Measurements from ENCODE around the gene TIGD6.

Gene TIGD6

GRCh38 chr5:150044329-150044681 is 43.9 kb upstream of the TIGD6 start:
- no peak overlapping the region for H2AK5ac ChIP-seq (ENCODE audit: low read length)
- H3K18ac ChIP-seq (ENCODE audit: low read length) = no peak overlapping the region
- H4K8ac ChIP-seq (ENCODE audit: low read depth, low read length) = no peak overlapping the region
- H3K4me1 ChIP-seq (ENCODE audit: control insufficient read depth in 1 of 2, insufficient read depth in 2 of 2, low read length in 2 of 2) = no peaks in the 10 kb centered on the region
- no peak for DNase-seq
- no peak overlapping the region for H3K4me2 ChIP-seq (ENCODE audit: low read length)
- no peaks in the 10 kb centered on the region for H3K27me3 ChIP-seq (ENCODE audit: insufficient read depth, low read length)
- no peak overlapping the region for H3K4me3 ChIP-seq (ENCODE audit: low read depth, low read length)
- H2BK5ac ChIP-seq (ENCODE audit: low read depth, low read length, poor library complexity) = no peak overlapping the region
- H3K9me3 ChIP-seq (ENCODE audit: insufficient read depth, low read depth, low read length) = no peaks in the 10 kb centered on the region
- no peak overlapping the region for H3K27ac ChIP-seq (ENCODE audit: low read depth, low read length)
- no peak overlapping the region for H4K91ac ChIP-seq (ENCODE audit: low read depth, low read length)
- H4K12ac ChIP-seq (ENCODE audit: low read depth, low read length) = no peak overlapping the region
- no peaks in the 10 kb centered on the region for H3K79me1 ChIP-seq (ENCODE audit: low read length)
- no peak overlapping the region for H3K23ac ChIP-seq (ENCODE audit: low read length)
- no peak overlapping the region for H2AFZ ChIP-seq (ENCODE audit: insufficient read depth, low read length, poor library complexity)
- H2BK12ac ChIP-seq (ENCODE audit: low read length) = no peak overlapping the region
- no peaks in the 10 kb centered on the region for H3K79me2 ChIP-seq (ENCODE audit: control insufficient read depth, insufficient read depth, low read length, poor library complexity)
- no peak overlapping the region for H3K14ac ChIP-seq (ENCODE audit: low read length)
- H3K9ac ChIP-seq (ENCODE audit: low read length) = no peak overlapping the region
- peaks cover 41 to 62% of the 10 kb centered on the region in 2 experiments for H3K36me3 ChIP-seq (ENCODE audit: control insufficient read depth in 1 of 2, insufficient read depth in 2 of 2, low read length in 2 of 2)
- no peak overlapping the region for H3K4ac ChIP-seq (ENCODE audit: low read depth, low read length)
- no peak overlapping the region for H2BK120ac ChIP-seq (ENCODE audit: insufficient read depth, low read length, poor library complexity)

GRCh38 chr5:150043657-150044328 is 43.3 kb upstream of the TIGD6 start:
- no peak for DNase-seq
- Histone ChIP-seq H2BK120ac (ENCODE audit: insufficient read depth, low read length, poor library complexity) (no peak overlapping the region), H3K14ac (ENCODE audit: low read length) (no peak overlapping the region), H3K4me2 (ENCODE audit: low read length) (no peak overlapping the region), H3K27me3 (ENCODE audit: insufficient read depth, low read length) (no peaks in the 10 kb centered on the region), H3K4ac (ENCODE audit: low read depth, low read length) (no peak overlapping the region), H3K27ac (ENCODE audit: low read depth, low read length) (no peak overlapping the region), H4K8ac (ENCODE audit: low read depth, low read length) (no peak overlapping the region), H2BK5ac (ENCODE audit: low read depth, low read length, poor library complexity) (no peak overlapping the region), H2AK5ac (ENCODE audit: low read length) (no peak overlapping the region), H3K18ac (ENCODE audit: low read length) (no peak overlapping the region), H3K79me1 (ENCODE audit: low read length) (no peaks in the 10 kb centered on the region), H3K36me3 (ENCODE audit: control insufficient read depth in 1 of 2, insufficient read depth in 2 of 2, low read length in 2 of 2) (peaks cover 36 to 57% of the 10 kb centered on the region in 2 experiments), H3K79me2 (ENCODE audit: control insufficient read depth, insufficient read depth, low read length, poor library complexity) (no peaks in the 10 kb centered on the region), H3K4me3 (ENCODE audit: low read depth, low read length) (no peak overlapping the region), H3K23ac (ENCODE audit: low read length) (peak overlapping the region; percentile 45), H4K12ac (ENCODE audit: low read depth, low read length) (no peak overlapping the region), H2AFZ (ENCODE audit: insufficient read depth, low read length, poor library complexity) (no peak overlapping the region), H4K91ac (ENCODE audit: low read depth, low read length) (no peak overlapping the region), H2BK12ac (ENCODE audit: low read length) (no peak overlapping the region), H3K9ac (ENCODE audit: low read length) (no peak overlapping the region), H3K9me3 (ENCODE audit: insufficient read depth, low read depth, low read length) (no peaks in the 10 kb centered on the region), H3K4me1 (ENCODE audit: control insufficient read depth in 1 of 2, insufficient read depth in 2 of 2, low read length in 2 of 2) (no peaks in the 10 kb centered on the region)
- no CpG with 5 or more reads among the region's 4 CpGs for WGBS (ENCODE audit: extremely low coverage, insufficient coverage, insufficient read length)

GRCh38 chr5:150042459-150042858 is 42.0 kb upstream of the TIGD6 start:
- no peaks in the 10 kb centered on the region for H3K27me3 ChIP-seq (ENCODE audit: insufficient read depth, low read length)
- no peak overlapping the region for H2BK5ac ChIP-seq (ENCODE audit: low read depth, low read length, poor library complexity)
- no peak overlapping the region for H2AK5ac ChIP-seq (ENCODE audit: low read length)
- H3K36me3 ChIP-seq (ENCODE audit: control insufficient read depth in 1 of 2, insufficient read depth in 2 of 2, low read length in 2 of 2) = peaks cover 27 to 47% of the 10 kb centered on the region in 2 experiments
- no peak overlapping the region for H3K4me3 ChIP-seq (ENCODE audit: low read depth, low read length)
- H3K4me2 ChIP-seq (ENCODE audit: low read length) = no peak overlapping the region
- H3K23ac ChIP-seq (ENCODE audit: low read length) = no peak overlapping the region
- no peak for DNase-seq
- H3K4ac ChIP-seq (ENCODE audit: low read depth, low read length) = no peak overlapping the region
- no peak overlapping the region for H2BK12ac ChIP-seq (ENCODE audit: low read length)
- H4K8ac ChIP-seq (ENCODE audit: low read depth, low read length) = no peak overlapping the region
- H3K18ac ChIP-seq (ENCODE audit: low read length) = no peak overlapping the region
- no peaks in the 10 kb centered on the region for H3K9me3 ChIP-seq (ENCODE audit: insufficient read depth, low read depth, low read length)
- H3K4me1 ChIP-seq (ENCODE audit: control insufficient read depth in 1 of 2, insufficient read depth in 2 of 2, low read length in 2 of 2) = no peaks in the 10 kb centered on the region
- no peaks in the 10 kb centered on the region for H3K79me1 ChIP-seq (ENCODE audit: low read length)
- WGBS (ENCODE audit: extremely low coverage, insufficient coverage, insufficient read length) = no CpG with 5 or more reads among the region's 3 CpGs
- no peak overlapping the region for H4K91ac ChIP-seq (ENCODE audit: low read depth, low read length)
- H2BK120ac ChIP-seq (ENCODE audit: insufficient read depth, low read length, poor library complexity) = no peak overlapping the region
- no peak overlapping the region for H3K9ac ChIP-seq (ENCODE audit: low read length)
- no peak overlapping the region for H4K12ac ChIP-seq (ENCODE audit: low read depth, low read length)
- H3K14ac ChIP-seq (ENCODE audit: low read length) = no peak overlapping the region
- no peak overlapping the region for H2AFZ ChIP-seq (ENCODE audit: insufficient read depth, low read length, poor library complexity)
- H3K27ac ChIP-seq (ENCODE audit: low read depth, low read length) = no peak overlapping the region
- H3K79me2 ChIP-seq (ENCODE audit: control insufficient read depth, insufficient read depth, low read length, poor library complexity) = no peaks in the 10 kb centered on the region

- no CpG with 5 or more reads among the region's 2 CpGs for WGBS (ENCODE audit: extremely low coverage, insufficient coverage, insufficient read length)
Measured at GRCh38 chr5:150038547-150038946, 38.1 kb upstream of the TIGD6 start.

More at GRCh38 chr5:150038547-150038946, 38.1 kb upstream of the TIGD6 start:
- no peak overlapping the region for H2AK5ac ChIP-seq (ENCODE audit: low read length)
- no peak overlapping the region for H3K23ac ChIP-seq (ENCODE audit: low read length)
- no peak overlapping the region for H2BK12ac ChIP-seq (ENCODE audit: low read length)
- H3K79me1 ChIP-seq (ENCODE audit: low read length) = no peaks in the 10 kb centered on the region
- H3K9me3 ChIP-seq (ENCODE audit: insufficient read depth, low read depth, low read length) = no peaks in the 10 kb centered on the region
- no peak overlapping the region for H2AFZ ChIP-seq (ENCODE audit: insufficient read depth, low read length, poor library complexity)
- no peak overlapping the region for H3K4me3 ChIP-seq (ENCODE audit: low read depth, low read length)
- no peak overlapping the region for H3K27ac ChIP-seq (ENCODE audit: low read depth, low read length)
- no peak overlapping the region for H2BK5ac ChIP-seq (ENCODE audit: low read depth, low read length, poor library complexity)
- no peak overlapping the region for H4K8ac ChIP-seq (ENCODE audit: low read depth, low read length)
- DNase-seq = no peak
- H3K79me2 ChIP-seq (ENCODE audit: control insufficient read depth, insufficient read depth, low read length, poor library complexity) = no peaks in the 10 kb centered on the region
- no peak overlapping the region for H3K9ac ChIP-seq (ENCODE audit: low read length)
- H2BK120ac ChIP-seq (ENCODE audit: insufficient read depth, low read length, poor library complexity) = no peak overlapping the region
- H3K18ac ChIP-seq (ENCODE audit: low read length) = no peak overlapping the region
- peaks cover 23 to 47% of the 10 kb centered on the region in 2 experiments for H3K36me3 ChIP-seq (ENCODE audit: control insufficient read depth in 1 of 2, insufficient read depth in 2 of 2, low read length in 2 of 2)
- no peaks in the 10 kb centered on the region for H3K27me3 ChIP-seq (ENCODE audit: insufficient read depth, low read length)
- peaks cover 0 to 2% of the 10 kb centered on the region in 2 experiments for H3K4me1 ChIP-seq (ENCODE audit: control insufficient read depth in 1 of 2, insufficient read depth in 2 of 2, low read length in 2 of 2)
- no peak overlapping the region for H4K12ac ChIP-seq (ENCODE audit: low read depth, low read length)
- no peak overlapping the region for H4K91ac ChIP-seq (ENCODE audit: low read depth, low read length)
- no peak overlapping the region for H3K4me2 ChIP-seq (ENCODE audit: low read length)
- H3K4ac ChIP-seq (ENCODE audit: low read depth, low read length) = no peak overlapping the region
- no peak overlapping the region for H3K14ac ChIP-seq (ENCODE audit: low read length)

All from trophoblast cell (in vitro differentiated cells and primary cell).